HepG2 (cell line): ENCODE data around the gene ATP8A2.

ENCODE experiments used
- E2F5 ChIP-seq: sonication (generic); formaldehyde crosslinking; conservative IDR thresholded peaks from 2 replicates; pipeline ENCODE4 v1.4.0; 2020; ENCODE audit warnings: missing genetic modification reagents
- KLF15 ChIP-seq: sonication (generic); formaldehyde crosslinking; IDR thresholded peaks from 2 replicates; pipeline ENCODE4 v1.8.1; 2023; ENCODE audit warnings: borderline replicate concordance, mild to moderate bottlenecking, inconsistent platforms, missing genetic modification reagents, mixed read lengths
- POGZ ChIP-seq: sonication (generic); formaldehyde crosslinking; IDR thresholded peaks from 2 replicates; pipeline ENCODE4 v1.4.0; 2020; ENCODE audit warnings: mild to moderate bottlenecking, missing genetic modification reagents
- POLR2A ChIP-seq, 2 experiments: IDR thresholded peaks; 2 replicates each; pipeline ENCODE4 v1.6.1; 2011; ENCODE audit warnings: low read depth in 2 of 2, low read length in 2 of 2, mild to moderate bottlenecking in 1 of 2, moderate library complexity in 1 of 2; ENCODE audit not compliant: insufficient read depth in 1 of 2
- SCMH1 ChIP-seq: sonication (generic); formaldehyde crosslinking; IDR thresholded peaks from 2 replicates; pipeline ENCODE4 v1.9.0; 2021; ENCODE audit warnings: missing genetic modification reagents, mild to moderate bottlenecking, borderline replicate concordance
- ZNF10 ChIP-seq: sonication (generic); formaldehyde crosslinking; IDR thresholded peaks from 2 replicates; pipeline ENCODE4 v1.4.0; 2020; ENCODE audit warnings: mild to moderate bottlenecking, low read depth, missing genetic modification reagents, borderline replicate concordance
- ZNF614 ChIP-seq: IDR thresholded peaks from 2 replicates; pipeline ENCODE4 v1.6.1; 2018; ENCODE audit warnings: missing biosample characterization, missing genetic modification reagents, inconsistent platforms, borderline replicate concordance
- ZSCAN22 ChIP-seq: sonication (generic); formaldehyde crosslinking; IDR thresholded peaks from 2 replicates; pipeline ENCODE4 v1.4.0; 2020; ENCODE audit warnings: mild to moderate bottlenecking, missing genetic modification reagents

DNA sequence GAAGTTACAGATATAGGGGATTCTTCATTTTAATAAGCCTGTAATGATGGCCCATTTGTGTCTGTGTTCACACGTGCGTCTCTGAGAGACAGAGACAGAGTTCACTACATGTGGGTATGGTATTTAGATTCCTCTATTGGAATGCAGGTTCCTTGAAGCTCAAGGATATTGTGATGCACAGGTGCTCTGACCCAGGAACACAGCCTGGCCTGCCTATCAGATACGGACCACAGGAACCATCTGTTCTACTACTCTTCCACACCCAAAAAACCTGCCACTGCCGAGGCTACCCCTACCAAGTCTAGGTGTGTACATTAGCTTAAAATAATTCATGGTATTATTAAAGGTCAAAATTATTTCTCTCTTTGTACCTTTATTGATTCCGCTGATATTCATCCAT, 289.2 kb downstream of the ATP8A2 start:
- TF ChIP-seq ZNF614 (CRISPR knock-in tag) (no peak), E2F5 (CRISPR knock-in tag) (no peak), KLF15 (CRISPR knock-in tag) (no peak), ZNF10 (CRISPR knock-in tag) (no peak), POGZ (no peak), POLR2A (IDR thresholded peaks at IDR 0.05; ENCODE audit: insufficient read depth in 1 of 2, low read depth in 2 of 2, low read length in 2 of 2) (no peak), ZSCAN22 (CRISPR knock-in tag) (no peak), SCMH1 (CRISPR knock-in tag) (no peak)
